Activated T-cell treated with anti-CD3 and anti-CD28 coated beads, Interleukin-2, amount 50 U/mL, for 72 hours (primary cell): ENCODE data around the gene KCNMA1. TPM values are rescaled to one million over a fixed set of nuclear protein-coding genes. Genes with fewer than 3 reads are reported as not detected.

Experiments used
- ATAC-seq, 2 donors: fragments of 150-1000 bp; cut with Tn5 transposase; replicated peaks in 1 of 2; 2 replicates each; pipeline ENCODE4 v1.10.0; 2021; ENCODE audit warnings: moderate library complexity in 2 of 2, mild to moderate bottlenecking in 1 of 2
- DNase-seq, 2 donors: peaks; one replicate each; pipeline ENCODE4 v3.0.0; 2021 to 2022; ENCODE audit warnings: mixed read lengths in 1 of 2
- H3K27ac Mint-ChIP-seq: one replicate; pipeline ENCODE4 v1.8.0; 2022; ENCODE audit warnings: mild to moderate bottlenecking, moderate library complexity, mixed read lengths
- H3K27me3 Mint-ChIP-seq: one replicate; pipeline ENCODE4 v1.8.0; 2022; ENCODE audit warnings: low read depth, mixed read lengths
- H3K36me3 Mint-ChIP-seq, 2 donors: one replicate each; pipeline ENCODE4 v1.8.0; 2022; ENCODE audit warnings: mixed read lengths in 2 of 2, mild to moderate bottlenecking in 1 of 2; ENCODE audit not compliant: insufficient read depth in 2 of 2
- H3K4me1 Mint-ChIP-seq: one replicate; pipeline ENCODE4 v1.8.0; 2022; ENCODE audit warnings: low read depth, mixed read lengths
- H3K4me3 Mint-ChIP-seq, 2 donors: one replicate each; pipeline ENCODE4 v1.8.0; 2022; ENCODE audit warnings: mild to moderate bottlenecking in 2 of 2, mixed read lengths in 2 of 2, moderate library complexity in 2 of 2
- H3K9me3 Mint-ChIP-seq, 2 donors: one replicate each; pipeline ENCODE4 v1.8.0; 2022; ENCODE audit warnings: mixed read lengths in 2 of 2
- total RNA-seq, 2 donors: library from RNA; stranded (reverse); gene quantifications; one replicate each; pipeline ENCODE4 v1.2.3, GENCODE V29; 2022

Gene KCNMA1
- total RNA-seq, 2 donors from 2014 or later, result 0.55 to 1.0 TPM

- no peaks in the 10 kb centered on the region for H3K36me3 Mint-ChIP-seq
- no peak overlapping the region for H3K4me3 Mint-ChIP-seq
- no peaks in the 10 kb centered on the region for H3K27me3 Mint-ChIP-seq
- DNase-seq (no peak), ATAC-seq (no peak)
- no peak overlapping the region for H3K27ac Mint-ChIP-seq
- H3K9me3 Mint-ChIP-seq, result no peaks in the 10 kb centered on the region
- no peaks in the 10 kb centered on the region for H3K4me1 Mint-ChIP-seq
These were observed 566.6 kb downstream of the KCNMA1 start for GRCh38 chr10:77071001-77071511.

GRCh38 chr10:77070346-77070745, 567.3 kb downstream of the KCNMA1 start:
- Mint-ChIP-seq H3K4me3 (no peak overlapping the region), H3K27me3 (no peaks in the 10 kb centered on the region), H3K4me1 (no peaks in the 10 kb centered on the region), H3K27ac (no peak overlapping the region), H3K36me3 (no peaks in the 10 kb centered on the region), H3K9me3 (no peaks in the 10 kb centered on the region)
- DNase-seq (no peak), ATAC-seq (no peak)

- H3K36me3 Mint-ChIP-seq, result no peaks in the 10 kb centered on the region
- DNase-seq (no peak), ATAC-seq (no peak)
- H3K27me3 Mint-ChIP-seq, result no peaks in the 10 kb centered on the region
- no peak overlapping the region for H3K27ac Mint-ChIP-seq
- H3K4me1 Mint-ChIP-seq, result no peaks in the 10 kb centered on the region
- H3K9me3 Mint-ChIP-seq, result no peaks in the 10 kb centered on the region
- H3K4me3 Mint-ChIP-seq, result no peak overlapping the region
These were observed 568.6 kb downstream of the KCNMA1 start for GRCh38 chr10:77068969-77069368.

- no peaks in the 10 kb centered on the region for H3K9me3 Mint-ChIP-seq
- no peak overlapping the region for H3K27ac Mint-ChIP-seq
- H3K36me3 Mint-ChIP-seq, result no peaks in the 10 kb centered on the region
- no peaks in the 10 kb centered on the region for H3K27me3 Mint-ChIP-seq
- no peaks in the 10 kb centered on the region for H3K4me1 Mint-ChIP-seq
- DNase-seq, result no peak
- no peak overlapping the region for H3K4me3 Mint-ChIP-seq
- no peak for ATAC-seq
These were observed 569.3 kb downstream of the KCNMA1 start for GRCh38 chr10:77068272-77068671.

GRCh38 chr10:77062381-77062780, 575.2 kb downstream of the KCNMA1 start:
- Mint-ChIP-seq H3K27me3 (no peaks in the 10 kb centered on the region), H3K36me3 (no peaks in the 10 kb centered on the region), H3K4me3 (no peak overlapping the region), H3K9me3 (no peaks in the 10 kb centered on the region), H3K4me1 (no peaks in the 10 kb centered on the region), H3K27ac (no peak overlapping the region)
- ATAC-seq (no peak), DNase-seq (no peak)

- Mint-ChIP-seq H3K4me1 (no peaks in the 10 kb centered on the region), H3K36me3 (no peaks in the 10 kb centered on the region), H3K27me3 (no peaks in the 10 kb centered on the region), H3K9me3 (no peaks in the 10 kb centered on the region), H3K4me3 (no peak overlapping the region), H3K27ac (no peak overlapping the region)
- no peak for ATAC-seq
- no peak for DNase-seq
These were observed 576.7 kb downstream of the KCNMA1 start for GRCh38 chr10:77060913-77061312.

- H3K27me3 Mint-ChIP-seq, result peaks cover 12% of the 10 kb centered on the region
- H3K36me3 Mint-ChIP-seq, result no peaks in the 10 kb centered on the region
- H3K4me3 Mint-ChIP-seq, result no peak overlapping the region
- DNase-seq (no peak), ATAC-seq (no peak)
- H3K27ac Mint-ChIP-seq, result no peak overlapping the region
- no peaks in the 10 kb centered on the region for H3K9me3 Mint-ChIP-seq
- H3K4me1 Mint-ChIP-seq, result no peaks in the 10 kb centered on the region
These were observed 581.0 kb downstream of the KCNMA1 start for GRCh38 chr10:77056650-77057049.

- ATAC-seq (no peak), DNase-seq (no peak)
- Mint-ChIP-seq H3K36me3 (no peaks in the 10 kb centered on the region), H3K9me3 (no peaks in the 10 kb centered on the region), H3K27me3 (peaks cover 16% of the 10 kb centered on the region), H3K4me3 (no peak overlapping the region), H3K4me1 (no peaks in the 10 kb centered on the region), H3K27ac (no peak overlapping the region)
These were observed 585.0 kb downstream of the KCNMA1 start for GRCh38 chr10:77052593-77052992.

GRCh38 chr10:77051837-77052236, 585.8 kb downstream of the KCNMA1 start:
- H3K4me3 Mint-ChIP-seq, result no peak overlapping the region
- H3K27ac Mint-ChIP-seq, result no peak overlapping the region
- no peak for DNase-seq
- peaks cover 16% of the 10 kb centered on the region for H3K27me3 Mint-ChIP-seq
- H3K4me1 Mint-ChIP-seq, result no peaks in the 10 kb centered on the region
- no peaks in the 10 kb centered on the region for H3K9me3 Mint-ChIP-seq
- peak; percentile 37 to 76 for ATAC-seq
- no peaks in the 10 kb centered on the region for H3K36me3 Mint-ChIP-seq

GRCh38 chr10:77049896-77050295, 587.7 kb downstream of the KCNMA1 start:
- no peak overlapping the region for H3K27ac Mint-ChIP-seq
- H3K4me1 Mint-ChIP-seq, result no peaks in the 10 kb centered on the region
- DNase-seq, result no peak
- H3K4me3 Mint-ChIP-seq, result no peak overlapping the region
- H3K9me3 Mint-ChIP-seq, result no peaks in the 10 kb centered on the region
- H3K36me3 Mint-ChIP-seq, result no peaks in the 10 kb centered on the region
- peaks cover 16% of the 10 kb centered on the region for H3K27me3 Mint-ChIP-seq
- no peak for ATAC-seq

GRCh38 chr10:77049146-77049545, 588.5 kb downstream of the KCNMA1 start:
- H3K9me3 Mint-ChIP-seq, result no peaks in the 10 kb centered on the region
- H3K36me3 Mint-ChIP-seq, result no peaks in the 10 kb centered on the region
- no peak for DNase-seq
- peaks cover 16% of the 10 kb centered on the region for H3K27me3 Mint-ChIP-seq
- no peak overlapping the region for H3K27ac Mint-ChIP-seq
- no peak overlapping the region for H3K4me3 Mint-ChIP-seq
- no peaks in the 10 kb centered on the region for H3K4me1 Mint-ChIP-seq
- no peak for ATAC-seq

- ATAC-seq (no peak), DNase-seq (no peak)
- Mint-ChIP-seq H3K9me3 (no peaks in the 10 kb centered on the region), H3K4me3 (no peak overlapping the region), H3K27ac (no peak overlapping the region), H3K27me3 (peaks cover 4% of the 10 kb centered on the region), H3K36me3 (no peaks in the 10 kb centered on the region), H3K4me1 (peaks cover 5% of the 10 kb centered on the region)
These were observed 592.5 kb downstream of the KCNMA1 start for GRCh38 chr10:77045085-77045484.

- H3K4me1 Mint-ChIP-seq, result peaks cover 5% of the 10 kb centered on the region
- no peaks in the 10 kb centered on the region for H3K9me3 Mint-ChIP-seq
- ATAC-seq, result no peak
- no peak overlapping the region for H3K27ac Mint-ChIP-seq
- no peak for DNase-seq
- H3K4me3 Mint-ChIP-seq, result no peak overlapping the region
- no peaks in the 10 kb centered on the region for H3K36me3 Mint-ChIP-seq
- no peaks in the 10 kb centered on the region for H3K27me3 Mint-ChIP-seq
These were observed 594.2 kb downstream of the KCNMA1 start for GRCh38 chr10:77043420-77043763.

- Mint-ChIP-seq H3K4me1 (peaks cover 9% of the 10 kb centered on the region), H3K9me3 (no peaks in the 10 kb centered on the region), H3K27me3 (no peaks in the 10 kb centered on the region), H3K36me3 (no peaks in the 10 kb centered on the region), H3K27ac (peak overlapping the region; percentile 54), H3K4me3 (no peak overlapping the region)
- ATAC-seq (no peak), DNase-seq (no peak)
These were observed 594.7 kb downstream of the KCNMA1 start for GRCh38 chr10:77042706-77043419.
